OCI-LY7 (cell line): ENCODE measurements around the gene DOK3. TPM values are rescaled to one million over a fixed set of nuclear protein-coding genes. Genes with fewer than 3 reads are reported as not detected.

Experiments
- BruUV-seq: library from RNA; stranded (reverse); fragments of 400-500 nt; replicated peaks from 2 replicates; lab custom pipeline; 2021; lab: Mats Ljungman, UMichigan
- CTCF ChIA-PET: fragments of 300-600 bp; sonication (Branson Sonifier 250); formaldehyde crosslinking; loops from one replicate; lab custom pipeline; 2022; ENCODE audit warnings: antibody characterized with exemption; ENCODE audit not compliant: unreplicated experiment; lab: Charles Lee
- POLR2A ChIA-PET: fragments of 300-600 bp; sonication (Branson Sonifier 250); formaldehyde crosslinking; loops from one replicate; lab custom pipeline; 2022; ENCODE audit warnings: antibody characterized with exemption; lab: Charles Lee
- DNase-seq: peaks from one replicate; pipeline ENCODE4 v3.0.0-alpha.2; 2015; ENCODE audit warnings: low spot score
- H2AFZ ChIP-seq: fragments of 200-600 bp; sonication (generic), shearing (Covaris generic); 2 replicates; pipeline ENCODE4 v1.6.1; 2014; ENCODE audit warnings: mild to moderate bottlenecking, antibody characterized with exemption, low read length, moderate library complexity
- H3K27ac ChIP-seq: fragments of 200-600 bp; sonication (generic); 2 replicates; pipeline ENCODE4 v1.5.1; 2014; ENCODE audit warnings: mixed run types, low read depth, mild to moderate bottlenecking, moderate library complexity, low read length, inconsistent platforms; ENCODE audit not compliant: poor library complexity, severe bottlenecking
- H3K36me3 ChIP-seq: fragments of 200-600 bp; sonication (generic); 2 replicates; pipeline ENCODE4 v1.6.1; 2014; ENCODE audit warnings: mild to moderate bottlenecking, antibody characterized with exemption, low read length, moderate library complexity, mixed read lengths; ENCODE audit not compliant: insufficient read depth
- H3K4me1 ChIP-seq: fragments of 200-600 bp; sonication (generic); 2 replicates; pipeline ENCODE4 v1.5.1; 2014; ENCODE audit warnings: mild to moderate bottlenecking, low read length; ENCODE audit not compliant: insufficient read depth, poor library complexity, severe bottlenecking
- H3K4me2 ChIP-seq: fragments of 200-600 bp; sonication (generic); 2 replicates; pipeline ENCODE4 v1.6.1; 2014; ENCODE audit warnings: mild to moderate bottlenecking, low read length
- H3K4me3 ChIP-seq: fragments of 200-600 bp; sonication (generic); 2 replicates; pipeline ENCODE4 v1.5.1; 2014; ENCODE audit warnings: mild to moderate bottlenecking, low read depth, low read length; ENCODE audit not compliant: poor library complexity, severe bottlenecking
- H3K79me2 ChIP-seq: fragments of 200-600 bp; sonication (generic); 2 replicates; pipeline ENCODE4 v1.6.1; 2016; ENCODE audit warnings: low read depth, mild to moderate bottlenecking, low read length, moderate library complexity, mixed read lengths; ENCODE audit not compliant: insufficient read depth
- H3K9me2 ChIP-seq: fragments of 200-600 bp; sonication (generic); 2 replicates; pipeline ENCODE4 v1.6.1; 2016; ENCODE audit warnings: mild to moderate bottlenecking, low read length, mixed read lengths; ENCODE audit not compliant: insufficient read depth
- H3K9me3 ChIP-seq: fragments of 200-600 bp; sonication (generic); 2 replicates; pipeline ENCODE4 v1.6.1; 2014; ENCODE audit warnings: mild to moderate bottlenecking, mixed run types, low read length, mixed read lengths
- H4K20me1 ChIP-seq: fragments of 200-600 bp; sonication (generic); 2 replicates; pipeline ENCODE4 v1.6.1; 2014; ENCODE audit warnings: mild to moderate bottlenecking, antibody characterized with exemption, low read length, moderate library complexity, mixed read lengths; ENCODE audit not compliant: insufficient read depth
- EZH2phosphoT487 ChIP-seq: fragments of 200-600 bp; sonication (generic); IDR thresholded peaks from 2 replicates; pipeline ENCODE4 v1.6.1; 2018; ENCODE audit warnings: low read depth, borderline replicate concordance, mild to moderate bottlenecking, mixed run types, antibody characterized with exemption, low read length, moderate library complexity, mixed read lengths
- intact Hi-C: fragments of 100-400 bp; cut with micrococcal nuclease; formaldehyde crosslinking; loops from one replicate; pipeline ENCODE4 v1.10.0; 2022; ENCODE audit not compliant: unreplicated experiment
- total RNA-seq, 2 experiments: library from RNA; depleted of rRNA in 1 of 2; stranded (reverse); fragments of >200 nt in 1 of 2; shearing (Covaris generic) in 1 of 2; gene quantifications; 2 replicates each; pipeline ENCODE4 v1.2.3, GENCODE V29; 2014 to 2022
- TF ChIP-seq, protein P1 (sequence below): fragments of 200-600 bp; sonication (generic); conservative IDR thresholded peaks from 2 replicates; pipeline ENCODE4 v1.5.1; 2014; ENCODE audit warnings: mild to moderate bottlenecking, antibody characterized with exemption, low read length, moderate library complexity, mixed read lengths

DOK3 gene
- total RNA-seq, 2 experiments from 2014 or later, result 186 to 260 TPM

DNA sequence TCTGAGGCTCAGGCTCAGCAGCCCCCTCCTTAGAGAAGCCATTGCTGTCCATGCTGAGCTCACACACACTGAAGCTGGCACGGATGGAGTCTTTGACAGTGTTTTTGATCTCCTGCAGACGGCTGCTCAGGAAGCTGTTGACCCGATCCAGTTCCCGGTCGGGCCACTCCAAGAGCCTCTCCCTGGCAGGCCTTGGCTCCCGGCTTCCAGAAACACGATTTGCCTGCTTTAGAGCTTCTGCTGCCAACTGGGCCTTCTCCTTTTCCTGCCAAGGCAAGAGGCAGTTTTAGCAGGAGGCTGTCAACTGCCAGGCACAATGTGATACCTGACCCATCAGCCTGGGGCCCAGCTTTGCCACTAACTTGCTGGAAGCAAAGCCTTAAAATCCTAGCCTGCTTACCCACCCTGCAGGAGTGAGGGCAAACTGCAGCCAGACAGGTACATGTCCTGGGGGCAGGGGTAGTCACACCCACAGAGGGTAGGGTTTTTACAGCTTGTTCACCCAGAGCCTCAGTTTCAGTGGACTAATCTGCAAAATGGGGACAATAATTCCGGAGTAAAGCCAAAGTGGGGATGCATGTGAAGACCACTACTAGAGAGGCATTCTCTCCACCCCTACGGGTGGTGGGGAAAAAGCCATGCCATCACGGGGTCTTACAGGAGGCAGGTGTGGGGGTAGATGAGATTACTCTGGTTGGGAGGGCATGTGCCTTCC is 15.5 kb upstream of the DOK3 start:
- Histone ChIP-seq H3K4me1 (peaks cover 16% of the 10 kb centered on the region), H3K9me2 (no peaks in the 10 kb centered on the region), H2AFZ (no peak overlapping the region), H3K4me2 (no peak overlapping the region), H3K9me3 (no peaks in the 10 kb centered on the region), H3K36me3 (peaks cover 83% of the 10 kb centered on the region), H3K27ac (no peak overlapping the region), H3K4me3 (no peak overlapping the region), H3K79me2 (peaks cover 4% of the 10 kb centered on the region; the same call in 1 of the 2 replicates), H4K20me1 (no peaks in the 10 kb centered on the region)
- BruUV-seq, result no TSS peak
- intact Hi-C loops, result no loop called here
- TF ChIP-seq EZH2phosphoT487, result no peak
- TF ChIP-seq, protein P1, sequence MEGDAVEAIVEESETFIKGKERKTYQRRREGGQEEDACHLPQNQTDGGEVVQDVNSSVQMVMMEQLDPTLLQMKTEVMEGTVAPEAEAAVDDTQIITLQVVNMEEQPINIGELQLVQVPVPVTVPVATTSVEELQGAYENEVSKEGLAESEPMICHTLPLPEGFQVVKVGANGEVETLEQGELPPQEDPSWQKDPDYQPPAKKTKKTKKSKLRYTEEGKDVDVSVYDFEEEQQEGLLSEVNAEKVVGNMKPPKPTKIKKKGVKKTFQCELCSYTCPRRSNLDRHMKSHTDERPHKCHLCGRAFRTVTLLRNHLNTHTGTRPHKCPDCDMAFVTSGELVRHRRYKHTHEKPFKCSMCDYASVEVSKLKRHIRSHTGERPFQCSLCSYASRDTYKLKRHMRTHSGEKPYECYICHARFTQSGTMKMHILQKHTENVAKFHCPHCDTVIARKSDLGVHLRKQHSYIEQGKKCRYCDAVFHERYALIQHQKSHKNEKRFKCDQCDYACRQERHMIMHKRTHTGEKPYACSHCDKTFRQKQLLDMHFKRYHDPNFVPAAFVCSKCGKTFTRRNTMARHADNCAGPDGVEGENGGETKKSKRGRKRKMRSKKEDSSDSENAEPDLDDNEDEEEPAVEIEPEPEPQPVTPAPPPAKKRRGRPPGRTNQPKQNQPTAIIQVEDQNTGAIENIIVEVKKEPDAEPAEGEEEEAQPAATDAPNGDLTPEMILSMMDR, result peak; percentile 32; the same call in 1 of the 2 replicates
- CTCF ChIA-PET, result no interaction called here
- DNase-seq, result no peak
- POLR2A ChIA-PET, result no interaction called here

DNA sequence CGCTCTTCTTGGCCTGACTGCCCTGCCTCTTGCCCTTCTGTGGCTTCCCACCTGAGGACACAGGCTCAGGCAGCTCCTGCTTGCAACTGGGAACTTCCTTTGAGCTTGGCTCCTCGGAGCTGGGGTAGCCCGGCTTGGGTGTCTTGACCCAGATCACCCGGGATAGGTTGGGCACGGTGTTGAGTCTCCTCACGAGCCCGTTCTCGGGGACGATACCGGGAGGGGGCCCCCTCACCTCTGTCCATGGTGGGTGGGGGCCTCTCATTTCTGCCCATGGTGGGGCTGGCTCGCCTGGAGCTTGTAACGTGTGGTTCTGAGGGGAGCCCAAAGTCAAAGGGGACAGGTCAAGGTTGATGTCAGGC is 14.9 kb upstream of the DOK3 start:
- no TSS peak for BruUV-seq
- intact Hi-C loops, result no loop called here
- DNase-seq, result no peak
- H3K4me3 ChIP-seq, result no peak overlapping the region
- no peak overlapping the region for H2AFZ ChIP-seq
- H3K9me3 ChIP-seq, result no peaks in the 10 kb centered on the region
- no peaks in the 10 kb centered on the region for H3K9me2 ChIP-seq
- H3K79me2 ChIP-seq, result peaks cover 10% of the 10 kb centered on the region; the same call in 1 of the 2 replicates
- TF ChIP-seq EZH2phosphoT487, result no peak
- TF ChIP-seq, protein P1, result no peak
- ChIA-PET POLR2A (no interaction called here), CTCF (no interaction called here)
- H3K4me2 ChIP-seq, result no peak overlapping the region
- H3K36me3 ChIP-seq, result peaks cover 83% of the 10 kb centered on the region
- H3K4me1 ChIP-seq, result peaks cover 22% of the 10 kb centered on the region
- no peak overlapping the region for H3K27ac ChIP-seq
- no peaks in the 10 kb centered on the region for H4K20me1 ChIP-seq

DNA sequence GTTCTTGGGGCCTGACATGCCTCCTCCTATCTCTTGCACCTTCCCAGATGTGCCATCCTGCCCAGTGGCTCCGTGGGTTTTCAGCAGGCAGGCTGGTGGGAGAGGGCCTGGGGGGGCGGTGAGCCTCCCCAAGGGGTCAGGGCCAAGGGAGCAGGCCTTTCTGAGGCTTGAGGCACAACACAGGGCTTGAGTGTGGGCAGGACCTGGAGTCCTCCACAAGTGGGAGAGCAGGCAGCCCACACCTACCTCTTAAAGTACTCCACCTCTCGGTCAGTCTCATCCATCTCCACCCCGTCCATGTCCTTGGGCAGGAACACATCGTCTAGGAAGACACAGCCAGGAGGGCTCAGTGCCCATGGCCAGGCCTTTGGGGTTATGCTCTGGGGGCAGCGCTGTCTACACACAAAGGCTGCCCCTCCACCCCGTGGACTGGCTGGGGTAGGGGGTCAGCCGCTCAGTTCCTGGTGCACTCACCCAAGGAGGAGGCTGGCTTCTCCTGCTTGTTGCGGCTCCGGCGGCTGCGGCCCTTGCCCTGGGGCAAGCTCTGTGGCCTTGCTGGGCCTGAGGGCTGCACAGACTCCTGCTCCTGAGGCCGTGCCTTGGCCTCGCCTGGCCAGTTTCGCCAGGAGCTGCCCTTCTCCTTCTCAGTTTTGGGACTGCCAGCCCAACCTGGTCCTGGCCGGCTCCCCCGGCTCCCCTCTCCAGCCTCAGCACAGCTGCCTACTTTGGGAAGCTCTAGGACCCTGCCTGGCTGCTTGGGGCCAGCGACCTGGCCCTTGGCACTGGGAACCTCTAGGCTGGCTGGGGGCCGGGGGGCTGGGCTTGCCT is 14.3 kb upstream of the DOK3 start:
- no peak overlapping the region for H3K4me3 ChIP-seq
- no peaks in the 10 kb centered on the region for H3K9me3 ChIP-seq
- ChIA-PET CTCF (no interaction called here), POLR2A (no interaction called here)
- H3K9me2 ChIP-seq, result no peaks in the 10 kb centered on the region
- intact Hi-C loops, result no loop called here
- peaks cover 85% of the 10 kb centered on the region for H3K36me3 ChIP-seq
- H3K4me2 ChIP-seq, result no peak overlapping the region
- no peaks in the 10 kb centered on the region for H4K20me1 ChIP-seq
- peaks cover 16% of the 10 kb centered on the region for H3K79me2 ChIP-seq
- TF ChIP-seq, protein P1, result no peak
- TF ChIP-seq EZH2phosphoT487, result no peak
- peaks cover 28% of the 10 kb centered on the region for H3K4me1 ChIP-seq
- no TSS peak for BruUV-seq
- no peak overlapping the region for H2AFZ ChIP-seq
- H3K27ac ChIP-seq, result no peak overlapping the region
- DNase-seq, result no peak
